Measurements from ENCODE around the gene TMEM140.

TMEM140 gene

DNA sequence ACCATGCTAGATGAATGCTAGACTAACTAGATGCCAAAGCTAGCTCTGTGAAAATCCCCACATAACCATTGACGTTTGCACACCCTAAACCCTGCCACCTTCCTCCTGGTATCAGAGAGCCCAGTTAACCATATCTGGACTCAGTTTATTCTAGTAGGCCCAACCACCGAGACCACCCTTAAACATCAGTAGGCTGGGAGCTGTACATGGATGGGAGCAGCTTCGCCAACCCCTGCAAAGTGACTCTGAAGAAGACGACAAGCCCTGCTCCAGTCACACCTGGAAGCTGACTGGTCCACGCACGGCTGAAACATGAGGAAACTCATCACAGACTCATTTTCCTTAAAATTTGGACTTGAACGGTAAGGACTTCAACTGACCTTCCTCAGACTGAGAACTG is 27.1 kb downstream of the TMEM140 start:
- DNase-seq (ENCODE audit: low spot score) = no peak

DNA sequence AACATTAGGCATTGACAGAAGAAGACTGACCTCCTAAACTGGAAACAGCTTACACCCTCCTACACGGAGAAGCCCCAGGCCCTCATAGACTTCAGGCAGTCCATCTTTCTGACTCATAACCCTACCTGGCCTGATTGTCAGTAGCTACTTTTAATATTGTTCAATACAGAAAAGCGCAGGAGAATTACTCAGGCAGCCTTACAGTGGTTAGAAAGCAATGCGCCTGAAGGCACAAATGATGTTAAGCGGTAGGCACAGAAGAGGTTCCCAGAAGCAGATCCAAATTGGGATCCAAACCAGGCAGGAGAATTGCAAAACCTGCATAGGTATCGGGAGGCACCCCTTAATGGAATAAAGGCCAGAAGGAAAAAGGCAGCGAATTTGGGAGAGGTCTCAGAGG is 28.1 kb downstream of the TMEM140 start:
- no peak for DNase-seq (ENCODE audit: low spot score)

DNA sequence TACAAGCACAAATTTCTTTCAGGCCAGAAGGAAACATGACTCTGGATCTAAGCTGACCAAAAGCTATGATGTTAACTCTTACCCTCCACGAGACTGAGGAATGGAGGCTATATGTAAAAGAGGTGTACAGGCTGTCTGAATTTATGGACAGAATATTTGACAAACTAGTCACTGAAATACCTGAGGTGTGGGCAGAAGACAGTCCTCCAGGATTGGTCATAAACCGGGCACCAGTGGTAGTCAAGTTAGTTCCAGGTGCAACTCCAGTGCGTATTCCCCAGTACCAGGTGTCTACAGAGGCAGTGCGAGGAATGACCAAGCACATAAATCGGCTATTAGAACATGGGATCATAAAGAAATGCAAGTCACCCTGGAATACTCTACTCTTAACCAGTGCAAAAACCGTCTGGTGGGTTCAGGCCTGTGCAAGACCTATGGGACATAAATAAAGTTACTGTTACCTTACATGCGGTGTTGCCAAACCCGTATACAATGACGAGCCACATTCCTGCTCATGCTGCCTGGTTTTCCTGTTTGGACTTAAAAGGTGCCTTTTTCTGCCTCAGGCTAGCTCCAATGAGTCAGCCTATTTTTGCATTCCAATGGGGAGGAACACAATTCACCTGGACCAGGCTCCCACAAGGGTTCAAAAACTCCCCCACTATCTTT is 29.3 kb downstream of the TMEM140 start:
- no peak for DNase-seq (ENCODE audit: low spot score)

DNA sequence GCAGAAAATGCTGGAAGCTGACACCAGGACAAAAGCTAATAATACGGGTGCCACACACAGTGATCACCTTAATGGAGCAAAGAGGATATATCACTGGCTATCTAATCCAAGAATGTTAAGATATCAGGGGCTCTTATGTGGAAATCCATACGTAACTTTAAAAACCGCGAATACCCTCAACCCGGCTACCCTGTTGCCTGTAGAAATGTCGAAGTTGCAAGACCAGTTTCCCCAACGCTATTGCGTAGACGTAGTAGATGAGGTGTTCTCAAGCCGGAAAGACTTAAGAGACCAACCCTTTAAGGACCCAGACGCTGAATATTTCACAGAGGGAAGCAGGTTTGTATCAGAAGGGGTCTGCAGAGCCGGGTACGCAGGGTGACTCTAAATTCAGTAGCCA is 30.5 kb downstream of the TMEM140 start:
- DNase-seq (ENCODE audit: low spot score) = no peak

DNA sequence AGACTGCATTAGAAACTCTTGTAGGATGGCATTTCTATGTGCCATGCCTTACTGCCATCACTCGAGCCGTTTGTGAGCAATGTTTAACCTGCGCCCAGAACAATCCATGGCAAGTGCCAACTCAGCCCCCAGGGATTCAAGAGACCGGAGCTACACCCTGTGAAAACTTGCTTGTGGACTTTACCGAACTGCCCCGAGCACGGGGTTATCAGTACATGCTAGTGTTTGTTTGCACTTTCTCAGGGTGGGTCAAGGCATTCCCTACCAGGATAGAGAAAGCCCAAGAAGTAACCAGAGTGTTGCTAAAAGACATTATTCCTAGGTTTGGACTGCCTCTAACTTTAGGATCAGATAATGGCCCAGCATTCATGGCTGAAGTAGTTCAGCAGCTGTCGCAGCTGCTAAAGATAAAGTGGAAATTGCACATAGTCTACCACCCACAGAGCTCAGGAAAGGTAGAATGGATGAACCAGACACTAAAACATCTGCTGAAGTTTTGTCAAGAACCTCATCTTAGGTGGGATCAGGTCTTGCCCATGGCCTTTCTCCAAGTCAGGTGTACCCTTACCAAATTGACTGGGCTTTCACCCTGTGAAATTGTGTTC is 31.6 kb downstream of the TMEM140 start:
- DNase-seq (ENCODE audit: low spot score) = no peak

DNA sequence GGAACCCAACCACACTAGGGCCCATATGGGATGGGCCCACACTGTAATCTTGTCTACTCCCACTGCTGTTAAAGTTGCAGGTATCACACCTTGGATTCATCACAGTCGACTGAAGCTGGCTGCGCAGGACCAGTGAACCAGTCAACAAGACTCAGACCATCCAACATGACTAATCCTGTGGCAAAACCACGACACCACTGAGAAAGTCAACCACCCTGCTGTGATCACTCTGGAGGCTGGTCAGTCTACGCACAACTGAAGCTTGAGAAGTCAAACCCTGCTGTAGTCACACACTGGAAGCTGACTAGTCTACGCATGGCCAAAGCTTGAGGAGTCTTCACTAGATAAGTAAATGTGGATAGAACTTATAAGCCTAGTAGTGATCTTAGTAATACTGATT is 32.2 kb downstream of the TMEM140 start:
- DNase-seq (ENCODE audit: low spot score) = no peak

DNA sequence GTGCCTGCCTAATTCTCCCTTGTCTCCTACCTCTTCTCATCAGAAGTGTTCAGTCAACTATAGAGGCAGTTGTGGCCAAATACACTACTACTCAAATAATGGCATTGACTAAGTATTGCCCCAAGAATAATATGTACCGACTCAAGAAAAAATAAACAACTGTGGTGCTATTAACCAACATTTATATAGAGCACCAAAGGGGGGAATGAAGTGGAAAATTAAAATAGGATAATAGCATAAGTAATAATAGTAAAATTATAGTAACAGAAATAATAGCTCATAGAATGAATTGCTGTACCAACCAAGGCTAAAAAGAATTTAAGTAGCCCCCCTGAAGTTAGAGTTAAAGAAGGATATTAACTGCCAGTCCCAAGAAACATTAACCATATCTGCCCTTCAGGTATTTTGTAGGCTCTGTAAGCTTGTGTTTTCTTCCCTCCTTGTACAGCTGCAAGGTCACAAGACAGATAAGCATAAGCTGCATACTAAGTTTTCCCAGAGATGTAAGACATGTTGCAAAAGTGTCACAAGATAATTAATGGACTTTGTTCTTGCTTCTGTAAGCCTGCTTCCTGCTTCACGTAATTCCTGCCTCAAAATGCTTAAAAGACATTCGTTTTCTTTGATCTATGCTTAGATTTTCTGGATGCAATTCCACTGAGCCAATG is 33.5 kb downstream of the TMEM140 start:
- no peak for DNase-seq (ENCODE audit: low spot score)

DNA sequence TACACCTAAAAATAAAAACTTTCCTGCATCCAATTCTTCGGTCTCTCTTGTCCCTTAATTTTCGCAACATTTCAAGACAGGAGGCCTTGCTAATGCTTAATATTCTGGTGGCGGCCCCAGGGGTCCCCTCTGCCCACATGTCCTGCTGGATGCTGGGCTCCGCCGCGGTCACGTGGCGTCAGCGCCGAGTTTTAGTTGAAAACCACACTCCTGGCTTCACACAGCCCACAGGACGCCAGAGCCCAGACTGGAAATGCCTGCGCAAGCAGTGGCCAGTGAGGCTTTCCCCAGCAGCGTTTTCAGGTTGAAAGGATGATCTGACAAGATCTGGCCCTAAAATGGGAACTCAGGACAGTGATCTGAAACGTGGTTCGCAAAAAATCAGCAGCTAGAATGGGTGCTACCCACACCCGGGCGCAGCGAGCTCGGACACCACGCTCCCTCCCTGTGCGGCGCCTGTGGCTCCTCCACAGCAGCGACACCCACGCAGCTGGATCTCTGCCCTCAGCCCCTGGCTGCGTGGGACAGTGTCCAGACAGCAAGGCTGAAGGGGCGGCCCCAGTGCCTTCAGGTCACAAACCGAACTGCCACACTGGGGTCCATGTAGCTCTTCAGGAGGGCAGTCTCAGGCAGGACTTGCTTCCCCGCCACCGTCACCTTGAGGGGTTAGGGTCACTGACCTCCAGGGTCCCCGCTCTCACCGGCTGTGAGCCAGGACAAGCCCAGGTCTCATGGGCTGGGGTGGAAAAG is 34.2 kb downstream of the TMEM140 start:
- DNase-seq (ENCODE audit: low spot score) = no peak

DNA sequence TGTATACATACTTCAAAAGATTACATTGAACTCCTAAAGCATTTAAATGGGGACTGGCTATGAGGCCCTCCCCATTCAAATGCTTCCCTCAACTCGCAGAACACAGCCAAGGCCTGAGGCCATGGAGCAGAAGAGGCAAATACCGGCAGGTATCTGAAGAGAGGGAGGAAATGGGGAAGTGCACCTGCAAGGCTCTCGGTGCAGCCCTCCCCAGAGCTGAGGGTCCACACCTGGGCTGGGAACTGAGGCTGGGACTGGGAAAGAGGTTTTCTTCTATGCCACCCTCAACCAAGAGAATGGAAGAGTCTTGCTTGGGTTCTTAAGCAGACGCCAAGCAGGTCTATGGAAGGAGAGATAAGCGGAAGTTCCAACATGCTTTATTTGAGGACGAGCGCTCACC is 35.6 kb downstream of the TMEM140 start:
- no peak for DNase-seq (ENCODE audit: low spot score)

DNA sequence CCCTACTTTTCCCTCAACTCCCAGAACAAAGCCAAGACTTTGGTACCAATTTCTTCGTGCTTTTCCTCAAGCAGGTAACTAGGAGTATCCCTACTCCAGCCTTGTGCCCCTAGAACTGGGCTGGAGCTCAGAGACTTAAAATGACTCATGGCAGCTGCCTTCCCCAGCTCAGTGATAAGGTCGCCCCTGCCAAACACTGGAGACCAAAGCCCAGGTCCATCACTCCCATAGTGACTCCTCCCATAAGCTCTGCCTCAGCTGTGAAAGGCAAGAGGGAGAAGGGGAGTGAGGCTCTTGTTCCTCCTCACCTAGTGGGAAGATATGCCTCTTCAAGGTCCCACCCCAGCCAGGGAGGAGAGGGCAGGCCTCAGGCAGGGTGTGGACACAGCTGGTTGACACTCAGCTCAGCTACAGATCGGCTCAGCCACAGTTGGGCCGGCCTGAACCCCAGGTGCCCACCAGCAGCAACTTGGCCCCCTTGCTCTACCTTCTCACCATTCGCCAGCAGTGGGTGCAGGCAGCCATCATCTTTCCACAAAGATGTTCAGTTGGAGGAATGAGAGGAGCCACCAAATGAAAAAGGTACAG is 36.5 kb downstream of the TMEM140 start:
- DNase-seq (ENCODE audit: low spot score) = no peak

DNA sequence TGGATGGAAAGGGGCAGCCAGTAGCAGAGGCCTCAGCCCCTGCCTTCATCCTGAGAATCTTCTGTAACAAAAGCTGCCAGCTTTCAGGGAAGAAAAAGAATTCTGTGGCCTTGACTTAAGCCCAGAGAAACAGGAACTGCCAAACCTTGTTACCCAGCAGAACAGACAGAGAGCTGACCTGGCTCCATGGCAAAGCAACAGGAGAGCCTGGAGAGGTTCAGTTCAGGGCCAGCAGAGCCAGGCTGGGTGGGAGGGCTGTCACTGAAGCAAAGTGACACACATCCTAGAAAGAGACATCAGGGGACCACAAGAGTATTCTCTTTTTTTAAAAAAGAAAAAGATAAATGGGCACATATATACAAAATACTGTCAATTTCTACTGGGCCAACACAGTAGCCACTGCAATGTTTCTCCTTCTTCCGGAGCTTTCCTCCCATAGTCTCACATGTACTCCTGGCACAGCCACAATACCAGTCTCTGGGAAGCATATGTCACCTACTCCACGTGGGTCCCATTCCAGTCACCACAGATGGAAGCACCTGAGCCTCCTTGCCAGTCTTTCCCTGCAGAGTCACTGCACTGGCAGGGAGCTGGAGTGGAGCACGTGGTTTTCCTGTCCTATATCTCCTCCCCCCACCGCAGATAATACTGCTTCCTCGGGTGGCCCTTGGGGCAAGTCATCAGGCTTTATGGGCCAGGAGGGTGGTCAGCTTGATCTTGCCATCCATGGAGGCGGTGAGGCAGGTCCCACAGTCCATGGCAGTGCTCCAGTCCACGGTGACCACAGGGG is 37.8 kb downstream of the TMEM140 start:
- DNase-seq (ENCODE audit: low spot score) = no peak

DNA sequence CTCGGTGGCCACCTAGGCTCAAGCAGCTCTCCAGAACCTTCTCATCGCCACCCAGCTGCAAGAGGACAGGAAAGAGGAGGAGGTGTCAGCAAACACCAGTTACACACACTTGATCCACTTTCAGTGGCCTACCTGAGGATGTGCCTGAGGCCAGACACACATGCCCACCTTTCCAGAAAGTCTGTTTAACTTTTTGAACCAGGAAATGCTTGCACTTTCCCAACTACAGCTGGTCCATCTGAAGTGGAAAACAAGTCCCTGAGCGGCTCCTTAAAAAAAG is 38.3 kb downstream of the TMEM140 start:
- no peak for DNase-seq (ENCODE audit: low spot score)

DNA sequence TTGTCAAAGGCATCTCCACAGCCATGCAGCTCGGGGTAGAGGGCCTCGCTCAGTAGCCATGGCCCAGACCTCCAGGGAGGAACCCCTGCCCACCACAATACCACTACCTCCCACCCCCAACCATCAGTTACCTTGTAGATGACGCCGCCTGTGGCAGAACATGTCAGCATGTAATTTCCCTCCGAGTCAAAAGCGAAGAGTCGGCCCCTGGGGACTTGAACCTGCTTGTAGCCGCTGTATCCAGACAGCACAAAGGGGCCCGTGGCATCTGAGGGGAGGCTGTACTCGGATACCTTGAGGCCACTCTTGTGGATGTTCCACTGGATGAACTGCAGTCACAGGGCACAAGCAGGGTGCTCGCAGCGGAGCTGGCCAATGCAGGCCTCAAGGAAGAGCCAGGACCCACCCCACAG is 39.0 kb downstream of the TMEM140 start:
- DNase-seq (ENCODE audit: low spot score) = no peak

DNA sequence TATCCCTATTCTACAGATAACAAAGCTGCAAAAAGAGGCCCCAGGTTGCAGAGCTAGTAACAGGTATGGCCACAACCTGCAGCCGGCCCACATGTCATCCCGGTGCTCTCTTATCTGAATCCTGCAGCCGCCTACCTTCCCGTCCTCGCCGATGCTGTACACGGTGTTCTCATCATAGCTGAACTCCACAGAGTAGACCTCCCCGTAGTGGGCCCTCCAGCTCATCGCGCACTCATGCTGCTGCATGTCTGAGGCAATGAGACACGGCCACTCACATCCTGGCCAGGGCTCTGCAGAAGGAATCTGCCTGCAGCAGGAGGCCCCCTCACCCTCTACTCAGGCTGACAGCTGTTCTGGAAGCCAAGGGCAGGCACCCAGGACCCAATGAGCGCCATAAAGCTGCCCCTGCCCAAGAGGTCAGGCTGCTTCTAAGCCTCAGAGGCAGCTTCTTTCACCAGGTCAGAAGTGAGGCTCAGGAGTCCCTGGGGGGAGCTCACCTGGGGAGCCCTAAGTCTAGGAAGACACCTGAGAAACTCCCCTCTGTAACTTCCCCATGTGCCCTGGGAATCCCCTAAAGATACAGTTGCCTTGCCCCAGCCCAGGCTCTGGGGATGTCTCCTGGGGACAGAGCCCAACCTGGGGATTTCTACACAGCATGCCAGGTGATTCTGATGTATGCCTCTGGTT is 40.6 kb downstream of the TMEM140 start:
- DNase-seq (ENCODE audit: low spot score) = no peak

DNA sequence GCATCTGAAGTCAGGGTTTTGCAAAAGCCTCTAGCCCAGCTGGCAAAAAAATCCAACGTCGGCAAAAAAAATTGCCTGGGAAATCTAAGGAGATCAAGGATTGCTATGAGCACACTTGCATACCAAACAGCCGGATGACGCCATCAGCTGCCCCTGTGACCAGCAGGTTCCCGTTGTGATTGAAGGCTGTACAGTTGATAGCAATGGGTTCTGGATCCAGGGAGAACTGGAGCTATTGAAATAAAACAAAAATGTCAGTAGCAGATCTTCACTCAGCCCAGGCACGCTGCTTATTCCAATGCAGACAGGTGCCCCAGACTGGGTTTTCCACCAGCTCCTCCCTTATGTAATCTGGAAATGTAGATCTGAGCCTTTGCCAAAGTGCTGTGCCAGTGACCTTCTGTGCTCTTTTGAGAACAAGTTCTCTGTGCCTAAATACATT is 41.4 kb downstream of the TMEM140 start:
- DNase-seq (ENCODE audit: low spot score) = no peak

DNA sequence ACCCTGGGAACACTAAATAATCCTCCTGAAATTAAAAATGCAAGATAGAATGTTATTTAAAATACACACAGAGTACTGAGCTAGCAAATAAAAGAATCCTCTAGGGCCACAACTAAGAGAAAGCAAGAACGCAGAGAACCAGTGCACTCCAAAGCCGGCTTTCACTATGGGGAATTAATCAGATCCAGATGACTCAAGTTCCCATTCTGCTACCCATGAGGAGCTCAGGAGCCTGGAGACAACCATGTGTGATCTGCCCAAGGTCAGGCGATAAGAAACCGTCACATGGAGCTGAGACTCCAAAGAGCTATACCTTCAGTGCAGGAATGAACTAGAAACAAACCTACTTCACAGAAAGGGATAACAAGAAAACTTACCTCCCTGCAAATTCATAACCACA is 42.1 kb downstream of the TMEM140 start:
- DNase-seq (ENCODE audit: low spot score) = no peak

DNA sequence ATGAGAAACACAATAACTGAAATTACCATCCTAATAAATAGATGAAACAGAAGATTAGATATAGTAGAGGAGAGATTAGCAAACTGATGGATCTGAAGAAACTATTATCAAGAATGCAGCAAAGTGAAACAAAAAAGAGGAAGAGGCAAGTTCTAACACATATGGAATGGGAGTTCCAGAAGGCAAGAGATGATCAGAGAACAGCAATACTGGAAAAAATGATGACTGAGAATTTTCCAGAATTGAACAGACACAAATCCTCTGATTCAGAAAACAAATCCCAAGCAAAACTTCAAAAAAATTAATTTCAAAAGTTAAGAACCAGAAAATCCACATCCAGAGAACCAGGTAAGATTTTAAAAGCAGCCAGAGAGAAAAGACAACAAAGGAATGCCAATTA is 42.8 kb downstream of the TMEM140 start:
- no peak for DNase-seq (ENCODE audit: low spot score)

DNA sequence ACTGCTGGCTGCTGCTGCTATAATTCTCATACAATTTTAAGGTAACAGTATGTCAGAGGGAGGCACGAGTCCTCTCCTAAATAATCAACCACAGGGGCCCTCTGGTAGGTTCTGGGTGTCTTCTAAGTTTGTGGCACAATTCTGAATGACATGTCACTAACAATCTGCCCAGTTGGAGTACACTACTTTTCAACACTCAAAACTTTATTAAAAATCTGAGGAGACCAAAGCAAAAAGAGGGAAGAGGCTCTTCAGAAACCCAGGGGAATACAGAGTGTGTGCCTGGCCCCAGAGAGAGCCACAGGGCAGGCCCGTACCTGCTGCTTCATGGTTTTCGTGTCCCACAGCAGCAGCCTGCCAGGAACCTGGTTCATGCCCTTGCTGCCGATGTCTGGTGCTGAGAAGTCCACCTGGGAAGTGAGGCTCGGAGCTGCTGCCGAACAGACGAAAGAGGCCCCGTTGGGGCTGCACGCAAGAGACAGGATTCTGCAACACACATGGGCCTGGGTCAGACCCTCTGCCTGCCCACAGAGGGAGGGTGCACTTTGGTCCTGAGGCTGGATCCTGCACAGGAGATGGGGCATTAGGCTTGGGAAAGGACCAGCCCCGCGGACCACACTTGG is 45.2 kb downstream of the TMEM140 start:
- no peak for DNase-seq (ENCODE audit: low spot score)

DNA sequence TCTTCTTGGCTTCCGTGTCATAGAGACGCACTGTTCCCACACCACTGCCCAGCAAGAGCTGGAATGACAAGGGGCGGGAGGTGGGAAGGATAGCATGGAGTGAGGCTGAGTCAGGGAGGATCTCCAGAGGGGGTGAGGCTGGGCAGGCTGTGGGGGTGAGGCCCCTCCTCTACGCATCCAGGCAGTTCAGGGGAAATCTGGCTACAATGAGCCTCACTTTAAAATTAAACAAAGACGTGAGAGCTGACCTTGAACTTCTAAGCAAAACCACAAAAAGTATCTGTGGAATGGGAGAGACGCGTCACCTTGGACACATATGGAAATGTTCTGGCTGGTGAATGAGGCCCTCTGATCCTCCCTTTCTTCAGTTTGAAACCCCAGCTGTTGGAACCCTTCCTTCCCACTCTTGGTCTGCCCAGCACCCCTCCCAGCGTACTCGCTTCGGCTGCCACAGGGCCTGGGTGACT is 45.8 kb downstream of the TMEM140 start:
- DNase-seq (ENCODE audit: low spot score) = no peak

DNA sequence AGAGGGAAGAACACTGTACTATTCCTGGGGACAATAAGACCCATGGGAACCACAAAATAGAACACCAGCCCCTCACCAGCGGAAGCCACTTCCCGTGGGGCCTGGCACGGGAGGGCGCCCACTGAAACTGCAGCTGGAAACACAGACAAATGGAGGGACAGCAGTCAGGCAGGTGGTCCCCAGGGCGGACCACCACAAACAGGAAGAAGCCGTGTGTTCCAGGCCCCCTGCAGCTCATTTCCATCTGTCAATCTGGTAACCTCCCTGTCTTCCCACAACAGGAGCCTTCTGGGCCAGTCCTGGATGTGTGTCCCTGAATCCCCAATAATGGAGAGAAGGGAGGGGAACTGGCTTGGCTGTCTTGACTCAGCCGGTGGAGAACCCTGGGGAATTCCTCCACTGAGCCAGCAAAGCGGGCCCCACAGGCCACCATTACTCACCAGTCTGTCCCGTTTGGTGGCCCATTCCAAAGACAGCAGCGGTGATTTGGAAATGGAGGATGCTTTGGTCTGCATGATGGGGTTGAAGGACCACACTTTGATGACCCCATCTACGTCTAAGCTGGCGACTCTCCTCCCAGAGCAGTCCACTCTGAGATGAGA is 46.7 kb downstream of the TMEM140 start:
- no peak for DNase-seq (ENCODE audit: low spot score)
